ENCODE data around the gene IFI16. TPM values are rescaled to one million over a fixed set of nuclear protein-coding genes. Genes with fewer than 3 reads are reported as not detected.
"Not testable (repeated sequence)": the region's sequence is repeated elsewhere in the genome, so short reads cannot be mapped to it uniquely, and the experiment has no call there.

IFI16 gene
- total and polyA plus RNA-seq, 9 donors: 22.0 to 52.1 (median 33.2) TPM

- DNase-seq: no peak
- Histone ChIP-seq H3K4me3 (ENCODE audit: low read length) (no peak overlapping the region), H3K27me3 (ENCODE audit: control insufficient read depth, insufficient read depth, low read length) (no peaks in the 10 kb centered on the region), H3K9me3 (replicated peaks; ENCODE audit: control insufficient read depth, low read depth, low read length) (no peaks in the 10 kb centered on the region), H3K36me3 (ENCODE audit: control insufficient read depth, insufficient read depth, low read length) (no peaks in the 10 kb centered on the region), H3K4me1 (ENCODE audit: control insufficient read depth, insufficient read depth, low read length) (no peaks in the 10 kb centered on the region), H3K27ac (ENCODE audit: low read length) (no peak overlapping the region)
- WGBS (ENCODE audit: insufficient coverage): no CpG with 5 or more reads among the region's 4 CpGs
These were observed 80.8 kb downstream of the IFI16 start for GRCh38 chr1:159090286-159091179.

DNA sequence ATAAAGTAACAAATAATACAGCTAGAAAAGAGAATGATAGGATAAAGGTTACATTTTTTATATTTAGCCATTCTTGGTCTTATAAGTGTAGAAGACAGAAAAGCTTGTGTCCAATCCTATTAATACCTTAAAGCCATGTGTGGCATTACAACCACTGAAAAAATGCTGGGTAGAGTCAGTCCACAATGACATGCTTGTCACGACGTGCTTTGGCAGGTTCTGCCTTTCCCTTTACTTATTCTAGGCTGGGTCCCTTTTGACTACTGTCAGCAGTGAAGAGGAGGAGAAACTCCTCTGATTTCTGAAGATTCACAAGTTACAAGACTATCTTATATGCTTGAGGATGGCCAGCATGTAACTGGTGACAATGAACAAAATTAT lies 81.5 kb downstream of the IFI16 start:
- no peak overlapping the region for H3K4me3 ChIP-seq (ENCODE audit: low read length)
- no peak overlapping the region for H3K27ac ChIP-seq (ENCODE audit: low read length)
- WGBS (ENCODE audit: insufficient coverage): no CpG with 5 or more reads among the region's 2 CpGs
- DNase-seq: no peak
- H3K27me3 ChIP-seq (ENCODE audit: control insufficient read depth, insufficient read depth, low read length): no peaks in the 10 kb centered on the region
- H3K9me3 ChIP-seq (replicated peaks; ENCODE audit: control insufficient read depth, low read depth, low read length): no peaks in the 10 kb centered on the region
- no peaks in the 10 kb centered on the region for H3K36me3 ChIP-seq (ENCODE audit: control insufficient read depth, insufficient read depth, low read length)
- no peaks in the 10 kb centered on the region for H3K4me1 ChIP-seq (ENCODE audit: control insufficient read depth, insufficient read depth, low read length)

DNA sequence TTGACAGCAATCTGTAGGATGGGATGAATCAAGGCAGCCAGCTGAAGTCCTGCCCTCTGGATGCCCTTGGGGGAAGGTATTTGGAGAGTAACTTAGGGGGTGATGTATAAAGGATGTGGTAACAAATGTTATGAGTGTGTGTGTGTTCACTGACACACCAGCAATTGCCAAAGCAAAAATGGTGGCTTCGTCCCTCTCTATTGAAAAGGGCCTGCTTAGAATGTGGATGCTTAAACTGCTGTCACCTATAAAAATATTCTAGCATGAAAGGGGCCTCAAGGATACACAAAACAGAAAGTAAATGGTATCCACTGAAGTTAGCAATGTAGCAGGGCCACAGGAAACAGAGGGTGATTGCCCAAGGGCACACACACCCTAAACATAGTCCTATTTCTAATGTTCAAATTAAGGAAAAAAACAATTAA lies 81.9 kb downstream of the IFI16 start:
- no peak for DNase-seq
- Histone ChIP-seq H3K27me3 (ENCODE audit: control insufficient read depth, insufficient read depth, low read length) (no peaks in the 10 kb centered on the region), H3K36me3 (ENCODE audit: control insufficient read depth, insufficient read depth, low read length) (no peaks in the 10 kb centered on the region), H3K4me1 (ENCODE audit: control insufficient read depth, insufficient read depth, low read length) (no peaks in the 10 kb centered on the region), H3K4me3 (ENCODE audit: low read length) (no peak overlapping the region), H3K9me3 (replicated peaks; ENCODE audit: control insufficient read depth, low read depth, low read length) (no peaks in the 10 kb centered on the region), H3K27ac (ENCODE audit: low read length) (no peak overlapping the region)
- WGBS (ENCODE audit: insufficient coverage): no CpG with 5 or more reads among the region's 1 CpG

- Histone ChIP-seq H3K27me3 (ENCODE audit: control insufficient read depth, insufficient read depth, low read length) (no peaks in the 10 kb centered on the region), H3K4me3 (ENCODE audit: low read length) (no peak overlapping the region), H3K27ac (ENCODE audit: low read length) (no peak overlapping the region), H3K9me3 (replicated peaks; ENCODE audit: control insufficient read depth, low read depth, low read length) (no peaks in the 10 kb centered on the region), H3K4me1 (ENCODE audit: control insufficient read depth, insufficient read depth, low read length) (no peaks in the 10 kb centered on the region), H3K36me3 (ENCODE audit: control insufficient read depth, insufficient read depth, low read length) (no peaks in the 10 kb centered on the region)
- DNase-seq: no peak
- WGBS (ENCODE audit: insufficient coverage): 83% methylated on average over 1 of the region's 3 CpGs
These were observed 82.5 kb downstream of the IFI16 start for GRCh38 chr1:159092036-159092760.

DNA sequence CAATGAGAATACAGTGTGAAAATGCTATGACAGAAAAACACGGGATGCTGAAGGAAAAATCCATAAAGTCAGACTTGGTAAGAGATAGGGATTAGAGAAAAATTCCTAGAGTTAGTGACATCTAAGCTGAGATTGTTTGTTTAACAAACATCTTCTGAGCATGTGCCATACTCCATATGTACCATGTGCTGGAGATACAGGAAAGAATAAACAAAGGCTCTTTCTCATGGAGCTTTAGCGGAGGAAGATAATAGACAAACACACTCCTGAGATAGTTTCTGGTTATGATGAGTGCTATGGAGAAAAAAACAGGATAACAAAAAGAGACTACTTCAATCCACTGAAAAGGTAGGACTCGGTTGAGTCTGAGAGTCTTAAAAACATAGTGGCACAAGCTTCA lies 88.9 kb downstream of the IFI16 start:
- no peak for DNase-seq
- WGBS (ENCODE audit: insufficient coverage): no CpG with 5 or more reads among the region's 3 CpGs

DNA sequence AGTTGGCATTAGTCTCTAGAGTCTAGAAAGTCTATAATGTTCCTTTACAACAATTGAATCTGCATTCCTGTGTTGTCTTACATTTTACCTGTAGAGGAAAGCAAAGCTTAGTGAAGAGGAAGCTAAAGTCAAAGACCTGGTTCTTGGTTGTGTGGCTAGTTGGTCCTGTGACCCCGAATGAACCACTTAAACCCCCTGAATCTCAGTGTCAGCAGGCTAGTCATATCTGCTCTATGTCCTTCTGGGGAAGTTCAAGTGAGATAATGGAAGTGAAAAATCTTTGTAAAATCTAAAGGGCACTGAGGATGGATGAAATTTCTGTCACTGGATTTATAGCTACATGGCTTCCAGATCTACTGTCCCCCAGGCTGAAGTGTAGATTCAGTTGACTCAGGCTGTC lies 90.9 kb downstream of the IFI16 start:
- no peak overlapping the region for H3K27ac ChIP-seq (ENCODE audit: low read length)
- DNase-seq: no peak
- no peak overlapping the region for H3K4me3 ChIP-seq (ENCODE audit: low read length)
- no peaks in the 10 kb centered on the region for H3K4me1 ChIP-seq (ENCODE audit: control insufficient read depth, insufficient read depth, low read length)
- H3K9me3 ChIP-seq (replicated peaks; ENCODE audit: control insufficient read depth, low read depth, low read length): no peaks in the 10 kb centered on the region
- WGBS (ENCODE audit: insufficient coverage): no CpG with 5 or more reads among the region's 1 CpG
- no peaks in the 10 kb centered on the region for H3K36me3 ChIP-seq (ENCODE audit: control insufficient read depth, insufficient read depth, low read length)
- no peaks in the 10 kb centered on the region for H3K27me3 ChIP-seq (ENCODE audit: control insufficient read depth, insufficient read depth, low read length)

More for the DNA sequence above, 88.9 kb downstream of the IFI16 start:
- Histone ChIP-seq H3K36me3 (ENCODE audit: control insufficient read depth, insufficient read depth, low read length) (no peaks in the 10 kb centered on the region), H3K4me1 (ENCODE audit: control insufficient read depth, insufficient read depth, low read length) (no peaks in the 10 kb centered on the region), H3K9me3 (replicated peaks; ENCODE audit: control insufficient read depth, low read depth, low read length) (no peaks in the 10 kb centered on the region), H3K27me3 (ENCODE audit: control insufficient read depth, insufficient read depth, low read length) (no peaks in the 10 kb centered on the region), H3K27ac (ENCODE audit: low read length) (no peak overlapping the region), H3K4me3 (ENCODE audit: low read length) (no peak overlapping the region)

GRCh38 chr1:159103021-159103420 lies 93.3 kb downstream of the IFI16 start:
- not testable (repeated sequence) for H3K36me3 ChIP-seq (ENCODE audit: control insufficient read depth, insufficient read depth, low read length)

More at GRCh38 chr1:159103021-159103420, 93.3 kb downstream of the IFI16 start:
- no CpG with 5 or more reads among the region's 3 CpGs for WGBS (ENCODE audit: insufficient coverage)
- not testable (repeated sequence) for H3K9me3 ChIP-seq (replicated peaks; ENCODE audit: control insufficient read depth, low read depth, low read length); DNase-seq; H3K27ac ChIP-seq (ENCODE audit: low read length); H3K27me3 ChIP-seq (ENCODE audit: control insufficient read depth, insufficient read depth, low read length); H3K4me1 ChIP-seq (ENCODE audit: control insufficient read depth, insufficient read depth, low read length); H3K4me3 ChIP-seq (ENCODE audit: low read length)

Other genes with a start within 250 kb of the IFI16 start
- gene OR6N1, start 237.7 kb upstream of the IFI16 start, total RNA-seq: not detected
- not detected for gene OR6N1, start 237.7 kb upstream of the IFI16 start, polyA plus RNA-seq (ENCODE audit: insufficient read depth in 1 of 8, insufficient read length in 8 of 8, low replicate concordance in 1 of 8)
- gene OR6N2, start 228.7 kb upstream of the IFI16 start, total RNA-seq: not detected
- gene OR6N2, start 228.7 kb upstream of the IFI16 start, polyA plus RNA-seq (ENCODE audit: insufficient read depth in 1 of 8, insufficient read length in 8 of 8, low replicate concordance in 1 of 8): not detected
- 2.0 TPM for gene MNDA, start 178.6 kb upstream of the IFI16 start, total RNA-seq
- 1 to 10 TPM; 2.8 to 6.4 (median 4.9) TPM for gene MNDA, start 178.6 kb upstream of the IFI16 start, polyA plus RNA-seq (ENCODE audit: insufficient read depth in 1 of 8, insufficient read length in 8 of 8, low replicate concordance in 1 of 8)
- gene PYHIN1, start 78.4 kb upstream of the IFI16 start, total RNA-seq: 0.22 TPM
- under 1 TPM in 7 of 8 donors, not detected in 1; 0.06 to 0.32 (median 0.17) TPM for gene PYHIN1, start 78.4 kb upstream of the IFI16 start, polyA plus RNA-seq (ENCODE audit: insufficient read depth in 1 of 8, insufficient read length in 8 of 8, low replicate concordance in 1 of 8)
- 0.31 TPM for gene AIM2, start 66.9 kb downstream of the IFI16 start, total RNA-seq
- under 1 TPM in 6 of 8 donors, not detected in 2; 0.11 to 0.49 (median 0.33) TPM for gene AIM2, start 66.9 kb downstream of the IFI16 start, polyA plus RNA-seq (ENCODE audit: insufficient read depth in 1 of 8, insufficient read length in 8 of 8, low replicate concordance in 1 of 8)
- gene CADM3, start 161.7 kb downstream of the IFI16 start, total RNA-seq: 0.44 TPM
- gene CADM3, start 161.7 kb downstream of the IFI16 start, polyA plus RNA-seq (ENCODE audit: insufficient read depth in 1 of 8, insufficient read length in 8 of 8, low replicate concordance in 1 of 8): 1 to 10 TPM in 1 of 8 donors, under 1 TPM in 7; 0.34 to 1.3 (median 0.47) TPM
- 2.7 TPM for gene ACKR1, start 195.0 kb downstream of the IFI16 start, total RNA-seq
- gene ACKR1, start 195.0 kb downstream of the IFI16 start, polyA plus RNA-seq (ENCODE audit: insufficient read depth in 1 of 8, insufficient read length in 8 of 8, low replicate concordance in 1 of 8): 1 to 10 TPM in 7 of 8 donors, under 1 TPM in 1; 0.94 to 3.2 (median 1.5) TPM